ENCODE results near the gene TUT1.
"Not testable (repeated sequence)": the region's sequence is repeated elsewhere in the genome, so short reads cannot be mapped to it uniquely, and the experiment has no call there.

Gene TUT1

GRCh38 chr11:62560566-62561103, 30.7 kb downstream of the TUT1 start:
- DNase-seq (ENCODE audit: low spot score): no peak
- TF ChIP-seq, protein P1, sequence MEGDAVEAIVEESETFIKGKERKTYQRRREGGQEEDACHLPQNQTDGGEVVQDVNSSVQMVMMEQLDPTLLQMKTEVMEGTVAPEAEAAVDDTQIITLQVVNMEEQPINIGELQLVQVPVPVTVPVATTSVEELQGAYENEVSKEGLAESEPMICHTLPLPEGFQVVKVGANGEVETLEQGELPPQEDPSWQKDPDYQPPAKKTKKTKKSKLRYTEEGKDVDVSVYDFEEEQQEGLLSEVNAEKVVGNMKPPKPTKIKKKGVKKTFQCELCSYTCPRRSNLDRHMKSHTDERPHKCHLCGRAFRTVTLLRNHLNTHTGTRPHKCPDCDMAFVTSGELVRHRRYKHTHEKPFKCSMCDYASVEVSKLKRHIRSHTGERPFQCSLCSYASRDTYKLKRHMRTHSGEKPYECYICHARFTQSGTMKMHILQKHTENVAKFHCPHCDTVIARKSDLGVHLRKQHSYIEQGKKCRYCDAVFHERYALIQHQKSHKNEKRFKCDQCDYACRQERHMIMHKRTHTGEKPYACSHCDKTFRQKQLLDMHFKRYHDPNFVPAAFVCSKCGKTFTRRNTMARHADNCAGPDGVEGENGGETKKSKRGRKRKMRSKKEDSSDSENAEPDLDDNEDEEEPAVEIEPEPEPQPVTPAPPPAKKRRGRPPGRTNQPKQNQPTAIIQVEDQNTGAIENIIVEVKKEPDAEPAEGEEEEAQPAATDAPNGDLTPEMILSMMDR (IDR thresholded peaks at IDR 0.05; ENCODE audit: borderline replicate concordance, control extremely low read depth, extremely low read depth, insufficient read depth, missing control alignments): peak; percentile 65
- in situ Hi-C loops (cut with MboI; ENCODE audit: low sequenced_read_pairs, unreplicated experiment): no loop called here

GRCh38 chr11:62559626-62560025, 31.7 kb downstream of the TUT1 start:
- in situ Hi-C loops (cut with MboI; ENCODE audit: low sequenced_read_pairs, unreplicated experiment); DNase-seq (ENCODE audit: low spot score): not testable (repeated sequence)

DNA sequence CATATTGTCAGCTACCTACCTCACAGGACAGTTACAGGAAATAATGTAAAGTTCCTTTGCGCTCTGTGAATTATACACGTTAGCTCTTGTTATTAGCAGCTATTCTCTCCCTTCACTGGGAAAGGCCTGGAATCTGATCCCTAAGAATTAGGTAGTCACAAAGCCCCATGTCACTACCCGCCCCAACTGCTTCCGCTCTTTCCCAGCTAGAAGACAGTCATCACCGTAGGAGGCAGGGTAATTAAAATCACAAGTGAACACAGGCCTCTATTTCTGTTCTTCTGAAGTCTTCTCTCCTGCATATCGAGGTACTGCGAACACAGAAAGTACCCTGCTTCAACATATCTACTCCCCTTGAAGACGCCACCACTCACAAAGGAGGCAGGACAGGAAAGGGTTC, 32.1 kb downstream of the TUT1 start:
- in situ Hi-C loops (cut with MboI; ENCODE audit: low sequenced_read_pairs, unreplicated experiment): no loop called here
- TF ChIP-seq, protein P1 (IDR thresholded peaks at IDR 0.05; ENCODE audit: borderline replicate concordance, control extremely low read depth, extremely low read depth, insufficient read depth, missing control alignments): no peak
- no peak for DNase-seq (ENCODE audit: low spot score)

GRCh38 chr11:62558669-62559068, 32.7 kb downstream of the TUT1 start:
- TF ChIP-seq, protein P1 (IDR thresholded peaks at IDR 0.05; ENCODE audit: borderline replicate concordance, control extremely low read depth, extremely low read depth, insufficient read depth, missing control alignments): no peak
- in situ Hi-C loops (cut with MboI; ENCODE audit: low sequenced_read_pairs, unreplicated experiment): no loop called here
- DNase-seq (ENCODE audit: low spot score): no peak

GRCh38 chr11:62556875-62557631, 34.3 kb downstream of the TUT1 start:
- TF ChIP-seq, protein P1 (IDR thresholded peaks at IDR 0.05; ENCODE audit: borderline replicate concordance, control extremely low read depth, extremely low read depth, insufficient read depth, missing control alignments): no peak
- no peak for DNase-seq (ENCODE audit: low spot score)
- in situ Hi-C loops (cut with MboI; ENCODE audit: low sequenced_read_pairs, unreplicated experiment): no loop called here

DNA sequence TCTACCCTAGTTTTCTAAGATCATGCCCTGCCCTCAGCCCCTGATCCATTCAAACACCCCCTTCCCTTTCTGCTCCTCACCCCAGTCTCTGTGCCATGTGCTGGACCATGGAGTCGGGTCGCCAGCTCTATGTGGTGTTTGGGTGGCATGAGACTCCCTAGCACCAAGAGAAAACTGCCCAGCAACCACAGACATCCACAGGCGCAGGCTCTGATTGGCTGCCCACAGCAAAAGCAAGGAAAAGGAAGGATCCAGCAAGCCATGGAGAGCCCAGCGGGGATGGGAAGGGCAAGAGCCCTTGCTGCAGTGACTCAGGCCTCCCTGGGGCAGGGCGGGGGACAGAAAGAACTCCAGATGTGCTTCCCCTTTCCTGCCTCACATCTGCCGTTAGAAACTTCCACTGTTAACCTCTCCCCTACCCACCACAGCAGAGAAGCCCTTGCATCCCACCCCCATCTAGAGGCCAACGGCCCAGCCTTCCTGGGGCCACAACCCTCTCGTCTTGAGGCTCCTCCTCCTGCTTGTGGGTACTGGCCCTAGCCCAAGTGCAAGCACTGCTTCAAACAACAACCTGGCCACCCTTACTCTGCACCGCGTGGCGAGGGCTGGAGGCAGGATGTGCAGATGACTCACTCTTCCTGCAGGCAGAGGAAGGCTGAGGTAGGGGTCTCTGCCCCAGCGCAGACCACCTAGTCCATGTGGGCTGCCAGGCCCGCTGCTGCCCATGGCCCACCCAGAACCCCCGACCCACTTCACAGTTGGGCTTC, 35.0 kb downstream of the TUT1 start:
- DNase-seq (ENCODE audit: low spot score): peak; percentile 81
- in situ Hi-C loops (cut with MboI; ENCODE audit: low sequenced_read_pairs, unreplicated experiment): no loop called here
- TF ChIP-seq, protein P1 (IDR thresholded peaks at IDR 0.05; ENCODE audit: borderline replicate concordance, control extremely low read depth, extremely low read depth, insufficient read depth, missing control alignments): no peak
